GM12878 (cell line): ENCODE measurements around the gene MGAT4B. TPM values are rescaled to one million over a fixed set of nuclear protein-coding genes. Genes with fewer than 3 reads are reported as not detected.

Experiments
- ATAC-seq: fragments of 200-7000 bp; cut with Tn5 transposase; 3 replicates; pipeline ENCODE4 v1.9.1; 2020; ENCODE audit warnings: mild to moderate bottlenecking, moderate library complexity
- BruUV-seq: library from RNA; stranded (reverse); fragments of 400-500 nt; replicated peaks from 2 replicates; lab custom pipeline; 2021; lab: Mats Ljungman, UMichigan
- CTCF ChIA-PET: fragments of 300-600 bp; sonication (Branson Sonifier 250); formaldehyde crosslinking; extraction: SDS; loops from one replicate; lab custom pipeline; 2021; ENCODE audit warnings: inconsistent platforms; lab: Yijun Ruan, JAX
- POLR2A ChIA-PET: fragments of 350-600 bp; formaldehyde crosslinking; extraction: SDS; loops from one replicate; lab custom pipeline; 2021; ENCODE audit warnings: inconsistent platforms; lab: Charles Lee
- RAD21 ChIA-PET: fragments of 300-600 bp; sonication (Branson Sonifier 250); formaldehyde crosslinking; loops from one replicate; lab custom pipeline; 2023; ENCODE audit warnings: antibody characterized with exemption; ENCODE audit not compliant: unreplicated experiment; lab: Charles Lee
- SMC1A ChIA-PET: fragments of 300-600 bp; sonication (Branson Sonifier 250); formaldehyde crosslinking; loops from one replicate; lab custom pipeline; 2023; ENCODE audit not compliant: unreplicated experiment, uncharacterized antibody; lab: Charles Lee
- DNase-seq: peaks from one replicate; pipeline ENCODE4 v3.0.0-alpha.2; 2011; ENCODE audit warnings: low read depth, low spot score
- FAIRE-seq: peaks from 3 replicates; lab custom pipeline; 2011; peaks lifted over from hg19 to GRCh38; lab: Jason Lieb, UNC
- H2AFZ ChIP-seq: 2 replicates; pipeline ENCODE4 v1.6.0; 2011; ENCODE audit warnings: low read depth, low read length, control low read depth; ENCODE audit not compliant: control insufficient read depth
- H3K27ac ChIP-seq: 2 replicates; pipeline ENCODE4 v1.5.1; 2011; ENCODE audit warnings: control low read depth; ENCODE audit not compliant: control insufficient read depth, insufficient read depth
- H3K27me3 ChIP-seq, 2 experiments: replicated peaks in 1 of 2; 2 replicates each; pipeline versions ENCODE4 v1.6.0 to v1.6.1; 2011; ENCODE audit warnings: low read length in 1 of 2; ENCODE audit not compliant: control insufficient read depth in 2 of 2, insufficient read depth in 2 of 2
- H3K36me3 ChIP-seq, 2 experiments: 2 replicates each; pipeline ENCODE4 v1.5.1; 2011; ENCODE audit warnings: low read length in 1 of 2; ENCODE audit not compliant: control insufficient read depth in 2 of 2, insufficient read depth in 2 of 2
- H3K4me1 ChIP-seq: 2 replicates; pipeline ENCODE4 v1.6.1; 2011; ENCODE audit warnings: mild to moderate bottlenecking, low read length, moderate library complexity, mixed read lengths; ENCODE audit not compliant: control insufficient read depth, insufficient read depth
- H3K4me2 ChIP-seq: 2 replicates; pipeline ENCODE4 v1.6.0; 2011; ENCODE audit warnings: control low read depth; ENCODE audit not compliant: control insufficient read depth, insufficient read depth
- H3K4me3 ChIP-seq: fragments of 200-600 bp; sonication (generic); 2 replicates; pipeline ENCODE4 v1.5.1; 2016
- H3K79me2 ChIP-seq: 2 replicates; pipeline ENCODE4 v1.6.0; 2011; ENCODE audit warnings: low read length; ENCODE audit not compliant: control insufficient read depth, insufficient read depth
- H3K9ac ChIP-seq: 2 replicates; pipeline ENCODE4 v1.8.0; 2011; ENCODE audit warnings: low read length, control low read depth, mixed read lengths; ENCODE audit not compliant: control insufficient read depth, insufficient read depth
- H3K9me3 ChIP-seq: replicated peaks from 3 replicates; pipeline ENCODE4 v1.5.1; 2011; ENCODE audit warnings: mild to moderate bottlenecking, low read length; ENCODE audit not compliant: control insufficient read depth, insufficient read depth
- H4K20me1 ChIP-seq: 2 replicates; pipeline ENCODE4 v1.6.0; 2011; ENCODE audit not compliant: control insufficient read depth, insufficient read depth
- ASH2L ChIP-seq: fragments of 300-600, 200-600 bp; sonication (generic); IDR thresholded peaks from 2 replicates; pipeline ENCODE4 v1.6.1; 2017; ENCODE audit warnings: low read depth, mild to moderate bottlenecking, borderline replicate concordance
- CHD1 ChIP-seq: IDR thresholded peaks from 2 replicates; pipeline ENCODE4 v1.6.1; 2012; ENCODE audit warnings: low read depth, low read length, improper control_type of control experiment
- GABPA ChIP-seq: IDR thresholded peaks from 2 replicates; pipeline ENCODE4 v1.6.1; 2014; ENCODE audit warnings: antibody characterized with exemption, low read depth, mild to moderate bottlenecking, inconsistent platforms
- HDAC2 ChIP-seq: fragments of 200-600 bp; sonication (generic); IDR thresholded peaks from 2 replicates; pipeline ENCODE4 v1.6.1; 2017
- HDAC6 ChIP-seq: fragments of 200-600 bp; sonication (generic); IDR thresholded peaks from one replicate; pipeline ENCODE4 v1.8.0; 2017; ENCODE audit warnings: antibody characterized with exemption; ENCODE audit not compliant: unreplicated experiment
- MEF2B ChIP-seq: fragments of 450-650 bp; IDR thresholded peaks from 2 replicates; pipeline ENCODE4 v1.6.1; 2018; ENCODE audit warnings: mild to moderate bottlenecking, moderate library complexity; ENCODE audit not compliant: partially characterized antibody, poor library complexity, severe bottlenecking
- MYC ChIP-seq: IDR thresholded peaks from 2 replicates; pipeline ENCODE4 v1.6.1; 2011; ENCODE audit warnings: mild to moderate bottlenecking, low read length, moderate library complexity, inconsistent platforms; ENCODE audit not compliant: insufficient read depth, insufficient replicate concordance, insufficient read length, severe bottlenecking
- NR2C2 ChIP-seq: IDR thresholded peaks from 2 replicates; pipeline ENCODE4 v1.6.1; 2011; ENCODE audit warnings: borderline replicate concordance, low read depth; ENCODE audit not compliant: control insufficient read depth, insufficient read length
- PAX5 ChIP-seq: IDR thresholded peaks from 2 replicates; pipeline ENCODE4 v1.6.1; 2011; ENCODE audit warnings: low read depth, low read length, borderline replicate concordance
- PBX3 ChIP-seq: IDR thresholded peaks from 2 replicates; pipeline ENCODE4 v1.6.1; 2011; ENCODE audit warnings: mild to moderate bottlenecking, low read depth, low read length, moderate library complexity; ENCODE audit not compliant: insufficient replicate concordance
- SREBF1 ChIP-seq: IDR thresholded peaks from 2 replicates; pipeline ENCODE4 v1.6.1; 2012; ENCODE audit warnings: mild to moderate bottlenecking, low read length
- TAF1 ChIP-seq: IDR thresholded peaks from 2 replicates; pipeline ENCODE4 v1.6.1; 2011; ENCODE audit warnings: mild to moderate bottlenecking, low read depth, low read length, borderline replicate concordance
- ZNF24 ChIP-seq: fragments of 450-650 bp; IDR thresholded peaks from 2 replicates; pipeline ENCODE4 v1.6.1; 2017; ENCODE audit warnings: antibody characterized with exemption, mild to moderate bottlenecking
- ZNF622 ChIP-seq: fragments of 450-650 bp; IDR thresholded peaks from 2 replicates; pipeline ENCODE4 v1.6.1; 2017; ENCODE audit warnings: mild to moderate bottlenecking, inconsistent platforms
- ZSCAN29 ChIP-seq: fragments of 450-650 bp; IDR thresholded peaks from 2 replicates; pipeline ENCODE4 v1.6.1; 2017; ENCODE audit warnings: mild to moderate bottlenecking, moderate library complexity
- WGBS: methylation state at CpG from one replicate; pipeline ENCODE4 v1.1.6; 2016; ENCODE audit warnings: low lambda C conversion rate; ENCODE audit not compliant: insufficient replicate concordance, insufficient coverage; ENCODE audit errors: missing lambda C conversion rate; 5-methylcytosine and 5-hydroxymethylcytosine counted together
- in situ Hi-C: fragments of 300-500 bp; cut with MboI; formaldehyde crosslinking; loops from 9 replicates; pipeline ENCODE4 v1.14.3; 2018; ENCODE audit warnings: mixed read lengths
- intact Hi-C: fragments of 100-400 bp; cut with micrococcal nuclease; formaldehyde crosslinking; loops from one replicate; pipeline ENCODE4 v1.14.2; 2022; ENCODE audit not compliant: unreplicated experiment
- polyA plus RNA-seq, 11 experiments: library from polyadenylated mRNA; depleted of rRNA in 4 of 11; unstranded in 6 of 11; stranded (reverse) in 5 of 11; fragments of >200 nt; fragmentation: Nextera tagmentation in 4 of 11; fragmentation: Illumina TruSeq in 1 of 11; extraction: Ambion mirVana in 4 of 11; extraction: Trizol in 1 of 11; gene quantifications; 1 replicate in 1 of 11; 2 replicates in 10 of 11; pipeline versions ENCODE4 v1.2.1 to v1.2.3, GENCODE V29; 2011 to 2016; ENCODE audit warnings: inconsistent platforms in 2 of 11, missing spikeins in 2 of 11, low read depth in 1 of 11
- total RNA-seq, 4 experiments: library from RNA; depleted of rRNA in 3 of 4; stranded (reverse); fragments of >200 nt in 3 of 4; fragmentation: Illumina TruSeq in 1 of 4; extraction: Trizol in 1 of 4; gene quantifications; 2 replicates each; pipeline versions ENCODE4 v1.2.1 to v1.2.3, GENCODE V29; 2013 to 2021
- TF ChIP-seq, protein P1 (sequence below): IDR thresholded peaks from 2 replicates; pipeline ENCODE4 v1.6.1; 2012; ENCODE audit warnings: improper control_type of control experiment, low read depth, low read length; ENCODE audit not compliant: insufficient replicate concordance

MGAT4B gene
- total and polyA plus RNA-seq, 10 of the 15 experiments (the other 5 are each of a cell fraction or from before 2014, with no cell fraction given): 0.60 to 82.5 (median 34.4) TPM; not detected in 1

- TF ChIP-seq PBX3 (no peak), MYC (no peak), CHD1 (no peak), PAX5 (no peak), TAF1 (no peak), HDAC6 (no peak), MEF2B (peak; percentile 48), NR2C2 (no peak)
Measured at GRCh38 chr5:179817890-179818745, 11.5 kb upstream of the MGAT4B start (continued).

- SMC1A ChIA-PET: no interaction called here
- peak overlapping the region; percentile 64 for H2AFZ ChIP-seq
- peak overlapping the region; percentile 91 for H3K4me2 ChIP-seq
- FAIRE-seq (no peak), ATAC-seq (no peak), DNase-seq (no peak)
- CTCF ChIA-PET: interaction anchor here (0.9 kb wide), 1 partner anchor 102 kb away, joined by 3 read pairs; no protein-coding TSS in a partner anchor
- H3K4me3 ChIP-seq: peak overlapping the region; percentile 41; the same call in 1 of the 2 replicates
- RAD21 ChIA-PET: interaction anchor here (1.1 to 1.7 kb wide), 2 partner anchors 14 to 15 kb away, joined by 3 to 4 read pairs; no protein-coding TSS in a partner anchor
- H3K9ac ChIP-seq: peak overlapping the region; percentile 58; the same call in 1 of the 2 replicates
- in situ Hi-C loops: loop anchor here (10.0 to 25.0 kb wide), 2 partner anchors 995 to 1693 kb away; partner anchors contain the start of gene MGAT1
- no peaks in the 10 kb centered on the region for H3K27me3 ChIP-seq
- BruUV-seq: no TSS peak
- POLR2A ChIA-PET: no interaction called here
- H3K27ac ChIP-seq: no peak overlapping the region
- no peaks in the 10 kb centered on the region; a peak in 2 of 4 replicates for H3K36me3 ChIP-seq
- intact Hi-C loops: no loop called here
- H4K20me1 ChIP-seq: peaks cover 6% of the 10 kb centered on the region
- peaks cover 34% of the 10 kb centered on the region for H3K4me1 ChIP-seq
- peaks cover 21% of the 10 kb centered on the region for H3K79me2 ChIP-seq
- no peaks in the 10 kb centered on the region for H3K9me3 ChIP-seq
- WGBS: 83% methylated on average over 8 of the region's 8 CpGs
- TF ChIP-seq, protein P1, sequence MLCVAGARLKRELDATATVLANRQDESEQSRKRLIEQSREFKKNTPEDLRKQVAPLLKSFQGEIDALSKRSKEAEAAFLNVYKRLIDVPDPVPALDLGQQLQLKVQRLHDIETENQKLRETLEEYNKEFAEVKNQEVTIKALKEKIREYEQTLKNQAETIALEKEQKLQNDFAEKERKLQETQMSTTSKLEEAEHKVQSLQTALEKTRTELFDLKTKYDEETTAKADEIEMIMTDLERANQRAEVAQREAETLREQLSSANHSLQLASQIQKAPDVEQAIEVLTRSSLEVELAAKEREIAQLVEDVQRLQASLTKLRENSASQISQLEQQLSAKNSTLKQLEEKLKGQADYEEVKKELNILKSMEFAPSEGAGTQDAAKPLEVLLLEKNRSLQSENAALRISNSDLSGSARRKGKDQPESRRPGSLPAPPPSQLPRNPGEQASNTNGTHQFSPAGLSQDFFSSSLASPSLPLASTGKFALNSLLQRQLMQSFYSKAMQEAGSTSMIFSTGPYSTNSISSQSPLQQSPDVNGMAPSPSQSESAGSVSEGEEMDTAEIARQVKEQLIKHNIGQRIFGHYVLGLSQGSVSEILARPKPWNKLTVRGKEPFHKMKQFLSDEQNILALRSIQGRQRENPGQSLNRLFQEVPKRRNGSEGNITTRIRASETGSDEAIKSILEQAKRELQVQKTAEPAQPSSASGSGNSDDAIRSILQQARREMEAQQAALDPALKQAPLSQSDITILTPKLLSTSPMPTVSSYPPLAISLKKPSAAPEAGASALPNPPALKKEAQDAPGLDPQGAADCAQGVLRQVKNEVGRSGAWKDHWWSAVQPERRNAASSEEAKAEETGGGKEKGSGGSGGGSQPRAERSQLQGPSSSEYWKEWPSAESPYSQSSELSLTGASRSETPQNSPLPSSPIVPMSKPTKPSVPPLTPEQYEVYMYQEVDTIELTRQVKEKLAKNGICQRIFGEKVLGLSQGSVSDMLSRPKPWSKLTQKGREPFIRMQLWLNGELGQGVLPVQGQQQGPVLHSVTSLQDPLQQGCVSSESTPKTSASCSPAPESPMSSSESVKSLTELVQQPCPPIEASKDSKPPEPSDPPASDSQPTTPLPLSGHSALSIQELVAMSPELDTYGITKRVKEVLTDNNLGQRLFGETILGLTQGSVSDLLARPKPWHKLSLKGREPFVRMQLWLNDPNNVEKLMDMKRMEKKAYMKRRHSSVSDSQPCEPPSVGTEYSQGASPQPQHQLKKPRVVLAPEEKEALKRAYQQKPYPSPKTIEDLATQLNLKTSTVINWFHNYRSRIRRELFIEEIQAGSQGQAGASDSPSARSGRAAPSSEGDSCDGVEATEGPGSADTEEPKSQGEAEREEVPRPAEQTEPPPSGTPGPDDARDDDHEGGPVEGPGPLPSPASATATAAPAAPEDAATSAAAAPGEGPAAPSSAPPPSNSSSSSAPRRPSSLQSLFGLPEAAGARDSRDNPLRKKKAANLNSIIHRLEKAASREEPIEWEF: no peak
- TF ChIP-seq ZNF24: no peak
- TF ChIP-seq ZSCAN29: no peak
- no peak for TF ChIP-seq GABPA
- no peak for TF ChIP-seq ASH2L
- no peak for TF ChIP-seq ZNF622
- TF ChIP-seq HDAC2: no peak
- TF ChIP-seq SREBF1: no peak
Measured at GRCh38 chr5:179817470-179817840, 10.8 kb upstream of the MGAT4B start.
